ENCODE results near the gene MRPS6. TPM values are rescaled to one million over a fixed set of nuclear protein-coding genes. Genes with fewer than 3 reads are reported as not detected.

MRPS6 gene
- total RNA-seq, 4 donors from 2014 or later: 39.3 to 56.7 (median 45.8) TPM

DNA sequence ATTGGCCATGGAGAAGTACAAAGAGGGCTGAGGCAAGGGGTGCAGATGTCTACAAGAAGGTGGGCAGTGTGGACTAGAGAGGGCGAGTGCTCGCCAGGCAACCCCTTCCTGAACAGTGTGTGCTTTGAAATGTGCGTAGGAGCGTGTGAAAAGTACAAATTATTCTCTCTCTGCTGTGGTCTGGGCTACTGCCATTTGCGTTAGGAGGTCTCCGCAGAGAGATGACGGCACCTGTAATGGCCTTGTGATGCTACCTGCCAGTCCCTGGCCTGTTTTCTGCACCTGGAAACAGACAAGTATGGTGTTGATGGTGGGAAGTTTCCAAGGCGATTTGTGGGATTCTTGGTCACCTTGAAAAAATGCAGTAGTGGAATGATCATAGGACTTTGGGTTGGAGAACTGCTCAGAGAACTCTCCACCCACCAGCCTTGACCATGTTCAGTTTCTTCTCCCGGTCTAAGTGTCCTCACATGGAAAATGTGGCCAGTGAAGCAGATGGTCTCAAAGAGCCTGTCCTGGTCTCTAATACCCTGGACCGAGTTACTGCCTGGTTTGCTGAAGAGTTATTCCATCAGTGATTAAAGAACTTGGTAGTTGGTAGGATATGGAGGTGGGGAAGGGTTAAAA is 74.5 kb downstream of the MRPS6 start:
- no peaks in the 10 kb centered on the region for H3K27me3 ChIP-seq
- no peaks in the 10 kb centered on the region for H3K9me3 ChIP-seq
- no peak for DNase-seq (ENCODE audit: low spot score in 2 of 2)
- peaks cover 4% of the 10 kb centered on the region for H3K4me1 ChIP-seq
- no peak overlapping the region for H3K4me3 ChIP-seq
- TF ChIP-seq POLR2AphosphoS5 (IDR thresholded peaks at IDR 0.05) (no peak), EP300 (IDR thresholded peaks at IDR 0.05) (no peak), POLR2A (IDR thresholded peaks at IDR 0.05) (no peak)
- TF ChIP-seq, protein P1, sequence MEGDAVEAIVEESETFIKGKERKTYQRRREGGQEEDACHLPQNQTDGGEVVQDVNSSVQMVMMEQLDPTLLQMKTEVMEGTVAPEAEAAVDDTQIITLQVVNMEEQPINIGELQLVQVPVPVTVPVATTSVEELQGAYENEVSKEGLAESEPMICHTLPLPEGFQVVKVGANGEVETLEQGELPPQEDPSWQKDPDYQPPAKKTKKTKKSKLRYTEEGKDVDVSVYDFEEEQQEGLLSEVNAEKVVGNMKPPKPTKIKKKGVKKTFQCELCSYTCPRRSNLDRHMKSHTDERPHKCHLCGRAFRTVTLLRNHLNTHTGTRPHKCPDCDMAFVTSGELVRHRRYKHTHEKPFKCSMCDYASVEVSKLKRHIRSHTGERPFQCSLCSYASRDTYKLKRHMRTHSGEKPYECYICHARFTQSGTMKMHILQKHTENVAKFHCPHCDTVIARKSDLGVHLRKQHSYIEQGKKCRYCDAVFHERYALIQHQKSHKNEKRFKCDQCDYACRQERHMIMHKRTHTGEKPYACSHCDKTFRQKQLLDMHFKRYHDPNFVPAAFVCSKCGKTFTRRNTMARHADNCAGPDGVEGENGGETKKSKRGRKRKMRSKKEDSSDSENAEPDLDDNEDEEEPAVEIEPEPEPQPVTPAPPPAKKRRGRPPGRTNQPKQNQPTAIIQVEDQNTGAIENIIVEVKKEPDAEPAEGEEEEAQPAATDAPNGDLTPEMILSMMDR (IDR thresholded peaks at IDR 0.05): no peak
- no peak overlapping the region for H3K27ac ChIP-seq
- WGBS: 92% methylated on average over 10 of the region's 10 CpGs
- peaks cover 17% of the 10 kb centered on the region for H3K36me3 ChIP-seq

DNA sequence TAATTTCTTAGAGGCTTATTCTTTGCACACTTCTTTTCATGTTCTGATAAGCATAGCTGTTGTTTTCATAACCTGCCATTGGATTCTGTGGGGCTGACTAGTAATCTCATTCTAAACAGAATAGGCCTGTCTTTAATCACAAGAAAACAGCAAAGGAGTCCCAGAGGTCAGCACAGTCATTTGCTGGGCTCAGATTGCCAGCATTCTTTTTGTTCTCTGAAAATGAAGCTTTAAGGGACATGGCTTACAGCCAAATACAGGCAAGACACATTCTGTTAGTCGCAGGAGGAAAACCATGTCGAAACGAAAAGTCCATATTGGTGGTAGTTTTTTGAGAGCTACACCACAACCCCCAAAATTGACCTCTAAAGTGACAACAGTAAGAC is 75.0 kb downstream of the MRPS6 start:
- no peaks in the 10 kb centered on the region for H3K27me3 ChIP-seq
- TF ChIP-seq, protein P1 (IDR thresholded peaks at IDR 0.05): no peak
- TF ChIP-seq POLR2A (IDR thresholded peaks at IDR 0.05) (no peak), POLR2AphosphoS5 (IDR thresholded peaks at IDR 0.05) (no peak), EP300 (IDR thresholded peaks at IDR 0.05) (no peak)
- H3K4me3 ChIP-seq: no peak overlapping the region
- 78% methylated on average over 3 of the region's 3 CpGs for WGBS
- no peak overlapping the region for H3K27ac ChIP-seq
- no peaks in the 10 kb centered on the region for H3K9me3 ChIP-seq
- peaks cover 4% of the 10 kb centered on the region for H3K4me1 ChIP-seq
- H3K36me3 ChIP-seq: peaks cover 12% of the 10 kb centered on the region
- DNase-seq (ENCODE audit: low spot score in 2 of 2): no peak

DNA sequence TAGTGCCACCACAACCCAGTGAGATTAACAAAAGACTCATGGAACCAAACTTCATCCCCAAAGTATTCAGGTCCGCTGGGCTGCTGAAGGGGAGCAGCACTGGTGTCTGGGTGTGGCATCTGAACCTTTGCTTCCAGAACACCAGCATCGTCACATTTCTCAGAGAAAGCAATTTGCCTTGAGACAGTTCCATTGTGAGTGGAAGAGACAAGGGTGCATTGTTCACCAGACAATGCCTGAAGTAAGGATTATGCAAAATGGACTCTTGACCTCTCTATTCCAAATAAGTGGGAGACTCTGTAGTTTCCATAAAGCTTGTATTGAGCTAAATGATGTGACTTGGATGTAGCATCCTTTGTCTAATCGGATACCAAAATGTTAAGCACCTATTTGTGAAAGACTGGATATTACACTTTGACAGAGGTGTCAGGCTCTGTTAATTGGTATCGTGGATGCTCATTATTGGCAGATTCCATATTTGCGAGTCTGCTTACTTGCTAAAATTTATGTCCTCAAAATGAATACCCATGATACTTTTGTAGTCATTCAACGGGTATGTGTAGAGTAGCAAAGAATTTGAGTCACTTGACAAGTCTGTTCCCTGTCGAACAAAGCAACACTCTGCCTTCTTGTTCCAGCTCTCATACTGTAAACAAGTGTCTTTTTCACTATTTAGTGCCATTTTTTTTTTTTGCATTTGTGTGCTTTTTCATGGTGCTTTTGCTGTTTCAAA is 75.6 kb downstream of the MRPS6 start:
- no peaks in the 10 kb centered on the region for H3K27me3 ChIP-seq
- H3K36me3 ChIP-seq: peaks cover 7% of the 10 kb centered on the region
- H3K4me3 ChIP-seq: no peak overlapping the region
- WGBS: 90% methylated on average over 7 of the region's 7 CpGs
- H3K27ac ChIP-seq: no peak overlapping the region
- peaks cover 4% of the 10 kb centered on the region for H3K4me1 ChIP-seq
- DNase-seq (ENCODE audit: low spot score in 2 of 2): no peak
- H3K9me3 ChIP-seq: no peaks in the 10 kb centered on the region
- TF ChIP-seq POLR2A (IDR thresholded peaks at IDR 0.05) (no peak), POLR2AphosphoS5 (IDR thresholded peaks at IDR 0.05) (no peak), EP300 (IDR thresholded peaks at IDR 0.05) (no peak)
- TF ChIP-seq, protein P1 (IDR thresholded peaks at IDR 0.05): no peak

DNA sequence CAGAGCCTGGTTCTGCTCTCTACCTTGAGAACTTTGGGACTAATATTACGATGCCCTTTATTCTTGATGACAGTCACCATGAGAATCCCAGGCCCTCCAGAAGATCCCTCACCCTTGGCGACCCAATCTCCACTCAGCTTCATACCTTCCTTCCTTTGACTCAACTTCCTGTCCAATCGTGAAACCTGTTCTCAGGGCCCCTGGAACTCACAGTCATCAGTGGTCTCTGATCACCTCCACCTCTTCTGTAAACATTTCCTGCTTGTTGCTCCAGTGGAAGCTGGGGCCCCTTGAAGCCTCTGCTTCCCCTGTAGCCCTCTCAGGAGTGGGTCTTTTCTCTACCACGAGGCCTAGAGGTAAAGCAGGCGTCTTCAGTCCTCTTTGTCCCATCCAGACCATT is 79.1 kb downstream of the MRPS6 start:
- TF ChIP-seq POLR2A (IDR thresholded peaks at IDR 0.05) (no peak), POLR2AphosphoS5 (IDR thresholded peaks at IDR 0.05) (no peak), EP300 (IDR thresholded peaks at IDR 0.05) (no peak)
- TF ChIP-seq, protein P1 (IDR thresholded peaks at IDR 0.05): no peak
- H3K4me1 ChIP-seq: peaks cover 11% of the 10 kb centered on the region
- H3K4me3 ChIP-seq: no peak overlapping the region
- H3K27ac ChIP-seq: no peak overlapping the region
- H3K27me3 ChIP-seq: no peaks in the 10 kb centered on the region
- 93% methylated on average over 5 of the region's 5 CpGs for WGBS
- no peaks in the 10 kb centered on the region for H3K36me3 ChIP-seq
- no peak for DNase-seq (ENCODE audit: low spot score in 2 of 2)
- no peaks in the 10 kb centered on the region for H3K9me3 ChIP-seq

DNA sequence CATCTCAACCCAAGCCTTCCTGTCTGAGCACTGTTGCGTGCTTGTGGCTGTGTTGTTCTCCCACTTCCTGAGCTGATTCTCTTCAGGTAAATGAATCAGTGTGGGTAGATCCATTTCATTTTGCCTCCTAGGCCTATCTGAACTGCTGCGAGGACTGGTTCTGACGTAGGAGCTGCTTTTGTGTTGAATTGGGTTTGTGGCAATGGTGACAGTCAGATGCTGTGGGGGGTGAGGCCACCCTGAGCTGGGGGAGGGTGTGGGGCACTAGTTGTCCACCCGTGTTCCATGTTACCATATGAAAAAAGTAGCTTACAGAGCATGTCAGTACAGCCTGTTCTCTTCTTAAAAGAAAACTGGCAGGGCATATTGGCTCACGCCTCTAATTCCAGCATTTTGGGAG is 81.5 kb downstream of the MRPS6 start:
- H3K4me1 ChIP-seq: peaks cover 11% of the 10 kb centered on the region
- no peak for DNase-seq (ENCODE audit: low spot score in 2 of 2)
- H3K27ac ChIP-seq: no peak overlapping the region
- 86% methylated on average over 5 of the region's 5 CpGs for WGBS
- no peaks in the 10 kb centered on the region for H3K27me3 ChIP-seq
- TF ChIP-seq, protein P1 (IDR thresholded peaks at IDR 0.05): no peak
- TF ChIP-seq POLR2AphosphoS5 (IDR thresholded peaks at IDR 0.05): no peak
- TF ChIP-seq EP300 (IDR thresholded peaks at IDR 0.05): no peak
- no peak overlapping the region for H3K4me3 ChIP-seq
- no peaks in the 10 kb centered on the region for H3K36me3 ChIP-seq
- no peaks in the 10 kb centered on the region for H3K9me3 ChIP-seq

Measured in suprapubic skin (tissue), 4 donors.